Upper lobe of right lung (tissue), 1 donor: ENCODE results near the gene MYOCOS. TPM values are rescaled to one million over a fixed set of nuclear protein-coding genes. Genes with fewer than 3 reads are reported as not detected.

Experiments
- ATAC-seq: fragments of 200-7000 bp; cut with Tn5 transposase; one replicate; pipeline ENCODE4 v1.9.1; 2020; ENCODE audit warnings: mild to moderate bottlenecking, moderate library complexity
- DNase-seq: peaks from one replicate; pipeline ENCODE4 v3.0.0-alpha.2; 2020
- H3K27ac ChIP-seq: fragments of 200-600 bp; one replicate; pipeline ENCODE4 v1.8.0; 2022
- H3K27me3 ChIP-seq: fragments of 200-600 bp; one replicate; pipeline ENCODE4 v1.8.0; 2022; ENCODE audit warnings: mild to moderate bottlenecking
- H3K36me3 ChIP-seq: fragments of 200-600 bp; one replicate; pipeline ENCODE4 v1.8.0; 2022
- H3K4me1 ChIP-seq: fragments of 200-600 bp; one replicate; pipeline ENCODE4 v1.8.0; 2022
- H3K4me3 ChIP-seq: fragments of 200-600 bp; one replicate; pipeline ENCODE4 v1.8.0; 2022; ENCODE audit warnings: mild to moderate bottlenecking
- H3K9me3 ChIP-seq: fragments of 200-600 bp; one replicate; pipeline ENCODE4 v1.8.0; 2022
- CTCF ChIP-seq: fragments of 200-600 bp; IDR thresholded peaks from one replicate; pipeline ENCODE4 v1.8.0; 2022; ENCODE audit warnings: antibody characterized with exemption
- intact Hi-C: fragments of 100-400 bp; cut with DNase I; formaldehyde crosslinking; loops from one replicate; pipeline ENCODE4 v1.11.0; 2022
- total RNA-seq: library from RNA; stranded (reverse); fragmentation: NEBNext Ultra II Directional; extraction: Animal tissue kit (Norgen Biotek cat#: 25700); gene quantifications from one replicate; pipeline ENCODE4 v1.2.1, GENCODE V29; 2021
- donor health status: DM: no; HTN: yes; CAD: no; lungs with severe emphysema.

MYOCOS gene
- total RNA-seq, 1 donor from 2014 or later = not detected

GRCh38 chr1:171666114-171666769 is 44.2 kb downstream of the MYOCOS start:
- Histone ChIP-seq H3K4me3 (no peak overlapping the region), H3K36me3 (no peaks in the 10 kb centered on the region), H3K27ac (no peak overlapping the region), H3K4me1 (no peaks in the 10 kb centered on the region), H3K9me3 (no peaks in the 10 kb centered on the region), H3K27me3 (no peaks in the 10 kb centered on the region)
- DNase-seq = no peak
- ATAC-seq = no peak
- intact Hi-C loops = no loop called here
- TF ChIP-seq CTCF = no peak

DNA sequence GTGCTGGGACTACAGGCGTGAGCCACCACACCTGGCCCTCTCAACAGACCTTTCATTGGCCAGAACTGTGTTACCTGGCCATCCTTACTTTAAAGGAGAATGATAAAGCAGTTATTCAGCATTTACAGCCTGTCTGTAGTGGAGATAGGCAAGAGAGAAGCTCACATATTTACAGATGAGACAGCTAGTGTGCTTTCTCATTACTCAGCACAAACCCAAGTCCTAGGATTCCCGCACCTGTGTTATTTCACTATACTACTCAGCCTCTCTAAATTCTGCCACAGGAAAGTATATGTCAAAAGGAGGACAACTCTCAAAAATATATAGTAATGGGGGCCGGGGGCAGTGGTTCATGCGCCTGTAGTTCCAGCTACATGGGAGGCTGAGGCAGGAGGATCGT is 46.3 kb downstream of the MYOCOS start:
- no peaks in the 10 kb centered on the region for H3K36me3 ChIP-seq
- no peaks in the 10 kb centered on the region for H3K27me3 ChIP-seq
- no peak overlapping the region for H3K27ac ChIP-seq
- no peaks in the 10 kb centered on the region for H3K4me1 ChIP-seq
- intact Hi-C loops = no loop called here
- no peak for ATAC-seq
- no peak for DNase-seq
- no peaks in the 10 kb centered on the region for H3K9me3 ChIP-seq
- TF ChIP-seq CTCF = no peak
- no peak overlapping the region for H3K4me3 ChIP-seq

- H3K4me3 ChIP-seq = no peak overlapping the region
These were observed 48.7 kb downstream of the MYOCOS start for GRCh38 chr1:171670739-171671138.

DNA sequence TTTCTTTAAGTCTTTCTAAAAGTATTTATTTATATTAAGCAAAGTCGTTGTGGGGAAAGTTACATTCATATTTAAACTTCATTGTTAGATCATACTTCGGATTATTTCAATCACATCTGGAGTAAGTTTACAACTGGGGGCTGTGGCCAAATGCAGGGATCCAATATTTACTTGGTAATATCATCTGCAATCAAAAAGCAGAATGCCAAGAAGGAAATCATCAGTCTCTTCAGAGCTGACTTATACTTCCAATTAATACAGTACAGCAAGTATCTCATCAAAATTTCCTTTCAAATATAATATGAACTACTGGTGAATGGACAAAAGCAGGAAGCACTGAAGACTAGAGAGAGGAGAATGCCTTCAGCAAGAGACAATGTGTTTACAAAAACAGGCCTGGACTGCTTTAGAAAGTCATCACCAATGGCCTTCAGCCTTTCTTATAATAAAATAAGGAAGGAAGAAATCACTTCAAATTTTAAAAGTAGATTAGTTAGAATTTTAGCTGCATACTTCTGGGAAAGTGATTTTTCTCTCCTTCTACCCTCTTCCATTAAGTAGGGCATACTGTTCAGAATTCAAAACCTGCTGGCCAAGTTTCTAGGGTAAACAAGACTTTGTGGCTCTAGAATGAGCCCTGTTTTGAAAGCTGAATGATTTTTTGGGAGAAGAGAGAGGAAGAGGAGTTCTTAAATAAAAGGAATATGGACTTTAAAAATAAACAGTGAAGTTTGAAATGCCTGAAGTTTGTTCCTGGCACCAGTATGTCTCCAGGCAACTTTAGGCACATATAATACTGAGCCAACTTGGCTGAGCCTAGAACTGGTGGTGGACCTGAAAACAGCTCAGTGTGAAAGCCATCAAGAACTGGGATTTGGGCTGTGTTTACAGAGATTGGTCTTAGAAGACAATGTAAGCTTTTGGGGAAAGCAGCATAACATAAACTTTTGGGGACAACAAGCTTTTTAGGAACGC is 52.7 kb downstream of the MYOCOS start:
- Histone ChIP-seq H3K9me3 (no peaks in the 10 kb centered on the region), H3K4me1 (no peaks in the 10 kb centered on the region), H3K4me3 (no peak overlapping the region), H3K27ac (peak overlapping the region; percentile 58), H3K27me3 (no peaks in the 10 kb centered on the region), H3K36me3 (no peaks in the 10 kb centered on the region)
- no peak for TF ChIP-seq CTCF
- ATAC-seq = no peak
- intact Hi-C loops = no loop called here
- DNase-seq = no peak

More at GRCh38 chr1:171670739-171671138, 48.7 kb downstream of the MYOCOS start:
- Histone ChIP-seq H3K27me3 (no peaks in the 10 kb centered on the region), H3K27ac (no peak overlapping the region), H3K36me3 (no peaks in the 10 kb centered on the region), H3K9me3 (no peaks in the 10 kb centered on the region), H3K4me1 (no peaks in the 10 kb centered on the region)
- ATAC-seq (no peak), DNase-seq (no peak)
- intact Hi-C loops = no loop called here
- TF ChIP-seq CTCF = no peak

Other genes starting within 250 kb of the MYOCOS start
- gene PRRC2C, start 136.7 kb upstream of the MYOCOS start, total RNA-seq = 155 TPM
- gene MYOC, start 30.4 kb downstream of the MYOCOS start, total RNA-seq = 0.69 TPM
- 19.2 TPM for gene VAMP4, start 119.8 kb downstream of the MYOCOS start, total RNA-seq
- gene METTL13, start 159.4 kb downstream of the MYOCOS start, total RNA-seq = 27.8 TPM
- gene DNM3, start 219.3 kb downstream of the MYOCOS start, total RNA-seq = 15.4 TPM